GM06990 (cell line): ENCODE results near the gene SGMS2.
"Not testable (repeated sequence)": the region's sequence is repeated elsewhere in the genome, so short reads cannot be mapped to it uniquely, and the experiment has no call there.

Source experiments
- DNase-seq: peaks from one replicate; pipeline ENCODE4 v3.0.0-alpha.2; 2011; ENCODE audit not compliant: insufficient read length; ENCODE audit errors: extremely low read depth
- H3K27me3 ChIP-seq: replicated peaks from 2 replicates; pipeline ENCODE4 v1.6.0; 2011; ENCODE audit warnings: low read length; ENCODE audit not compliant: control insufficient read depth, insufficient read depth
- H3K36me3 ChIP-seq: 2 replicates; pipeline ENCODE4 v1.5.1; 2011; ENCODE audit warnings: low read length; ENCODE audit not compliant: control insufficient read depth, insufficient read depth
- H3K4me3 ChIP-seq: replicated peaks from 2 replicates; pipeline ENCODE4 v1.5.1; 2011; ENCODE audit warnings: low read depth, mild to moderate bottlenecking, control low read depth, low read length
- CTCF ChIP-seq: IDR thresholded peaks from 2 replicates; pipeline ENCODE4 v1.5.1; 2011; ENCODE audit warnings: low read length, control low read depth, mild to moderate bottlenecking, inconsistent platforms; ENCODE audit not compliant: insufficient read depth, poor library complexity, severe bottlenecking

The SGMS2 gene

GRCh38 chr4:107896646-107897045 is 71.9 kb downstream of the SGMS2 start:
- H3K36me3 ChIP-seq = no peaks in the 10 kb centered on the region
- DNase-seq = no peak
- no peak for TF ChIP-seq CTCF
- H3K27me3 ChIP-seq = no peaks in the 10 kb centered on the region
- H3K4me3 ChIP-seq = no peak overlapping the region

GRCh38 chr4:107897823-107898222 is 73.1 kb downstream of the SGMS2 start:
- no peak for DNase-seq
- Histone ChIP-seq H3K27me3 (no peaks in the 10 kb centered on the region), H3K4me3 (no peak overlapping the region), H3K36me3 (no peaks in the 10 kb centered on the region)
- TF ChIP-seq CTCF = no peak

- no peak for TF ChIP-seq CTCF
- Histone ChIP-seq H3K36me3 (no peaks in the 10 kb centered on the region), H3K27me3 (no peaks in the 10 kb centered on the region), H3K4me3 (no peak overlapping the region)
- DNase-seq = no peak
Observed at GRCh38 chr4:107900067-107900466, 75.3 kb downstream of the SGMS2 start.

GRCh38 chr4:107900508-107900907 is 75.8 kb downstream of the SGMS2 start:
- TF ChIP-seq CTCF = no peak
- Histone ChIP-seq H3K27me3 (no peaks in the 10 kb centered on the region), H3K4me3 (no peak overlapping the region), H3K36me3 (no peaks in the 10 kb centered on the region)
- no peak for DNase-seq

GRCh38 chr4:107901213-107901934 is 76.6 kb downstream of the SGMS2 start:
- DNase-seq = no peak
- no peaks in the 10 kb centered on the region for H3K27me3 ChIP-seq
- H3K4me3 ChIP-seq = no peak overlapping the region
- TF ChIP-seq CTCF = no peak
- H3K36me3 ChIP-seq = no peaks in the 10 kb centered on the region

GRCh38 chr4:107902715-107903114 is 78.0 kb downstream of the SGMS2 start:
- DNase-seq = no peak
- Histone ChIP-seq H3K36me3 (no peaks in the 10 kb centered on the region), H3K4me3 (no peak overlapping the region), H3K27me3 (no peaks in the 10 kb centered on the region)
- TF ChIP-seq CTCF = no peak

GRCh38 chr4:107905082-107905481 is 80.3 kb downstream of the SGMS2 start:
- not testable (repeated sequence) for H3K4me3 ChIP-seq, DNase-seq, H3K36me3 ChIP-seq, H3K27me3 ChIP-seq
